Mucosa of stomach (tissue), 1 donor: ENCODE results near the gene ADARB2.

Experiments used
- H3K27me3 ChIP-seq: one replicate; pipeline ENCODE4 v1.7.0; 2013; ENCODE audit warnings: mild to moderate bottlenecking, low read length; ENCODE audit not compliant: control insufficient read depth, insufficient read depth
- H3K36me3 ChIP-seq: one replicate; pipeline ENCODE4 v1.7.0; 2013; ENCODE audit warnings: low read length; ENCODE audit not compliant: control insufficient read depth, insufficient read depth
- H3K4me1 ChIP-seq: one replicate; pipeline ENCODE4 v1.7.0; 2013; ENCODE audit warnings: mild to moderate bottlenecking, low read length; ENCODE audit not compliant: control insufficient read depth, insufficient read depth
- H3K4me3 ChIP-seq: one replicate; pipeline ENCODE4 v1.7.0; 2013; ENCODE audit warnings: low read length
- H3K9ac ChIP-seq: one replicate; pipeline ENCODE4 v1.7.0; 2013; ENCODE audit warnings: mild to moderate bottlenecking, low read length, moderate library complexity
- H3K9me3 ChIP-seq: one replicate; pipeline ENCODE4 v1.7.0; 2013; ENCODE audit warnings: mild to moderate bottlenecking, low read length, moderate library complexity; ENCODE audit not compliant: control insufficient read depth
- donor health status: Pancreatic carcinoma.

The ADARB2 gene

GRCh38 chr10:1486841-1487687, 250.3 kb downstream of the ADARB2 start:
- Histone ChIP-seq H3K36me3 (no peaks in the 10 kb centered on the region), H3K9ac (no peak overlapping the region), H3K4me1 (no peaks in the 10 kb centered on the region), H3K27me3 (no peaks in the 10 kb centered on the region), H3K9me3 (no peaks in the 10 kb centered on the region), H3K4me3 (no peak overlapping the region)

- Histone ChIP-seq H3K9ac (no peak overlapping the region), H3K27me3 (no peaks in the 10 kb centered on the region), H3K4me3 (no peak overlapping the region), H3K36me3 (no peaks in the 10 kb centered on the region), H3K9me3 (no peaks in the 10 kb centered on the region), H3K4me1 (no peaks in the 10 kb centered on the region)
Observed at GRCh38 chr10:1485357-1485756, 252.0 kb downstream of the ADARB2 start.

- H3K27me3 ChIP-seq, result no peaks in the 10 kb centered on the region
- H3K9me3 ChIP-seq, result no peaks in the 10 kb centered on the region
- H3K4me3 ChIP-seq, result no peak overlapping the region
- H3K4me1 ChIP-seq, result no peaks in the 10 kb centered on the region
- H3K36me3 ChIP-seq, result no peaks in the 10 kb centered on the region
- H3K9ac ChIP-seq, result no peak overlapping the region
Observed at GRCh38 chr10:1483826-1484225, 253.5 kb downstream of the ADARB2 start.

GRCh38 chr10:1483246-1483645, 254.1 kb downstream of the ADARB2 start:
- H3K4me3 ChIP-seq, result no peak overlapping the region
- no peaks in the 10 kb centered on the region for H3K4me1 ChIP-seq

GRCh38 chr10:1477578-1477977, 259.7 kb downstream of the ADARB2 start:
- Histone ChIP-seq H3K4me1 (no peaks in the 10 kb centered on the region), H3K36me3 (no peaks in the 10 kb centered on the region), H3K9me3 (no peaks in the 10 kb centered on the region), H3K4me3 (no peak overlapping the region), H3K27me3 (peaks cover under 1% of the 10 kb centered on the region), H3K9ac (no peak overlapping the region)

More at GRCh38 chr10:1483246-1483645, 254.1 kb downstream of the ADARB2 start:
- Histone ChIP-seq H3K9ac (no peak overlapping the region), H3K9me3 (no peaks in the 10 kb centered on the region), H3K36me3 (no peaks in the 10 kb centered on the region), H3K27me3 (no peaks in the 10 kb centered on the region)

GRCh38 chr10:1476455-1476803, 260.9 kb downstream of the ADARB2 start:
- Histone ChIP-seq H3K4me1 (no peaks in the 10 kb centered on the region), H3K4me3 (no peak overlapping the region), H3K36me3 (no peaks in the 10 kb centered on the region), H3K9ac (no peak overlapping the region), H3K27me3 (peaks cover 4% of the 10 kb centered on the region), H3K9me3 (no peaks in the 10 kb centered on the region)

- Histone ChIP-seq H3K9ac (no peak overlapping the region), H3K9me3 (no peaks in the 10 kb centered on the region), H3K27me3 (peaks cover 4% of the 10 kb centered on the region), H3K4me1 (no peaks in the 10 kb centered on the region), H3K36me3 (no peaks in the 10 kb centered on the region), H3K4me3 (no peak overlapping the region)
Observed at GRCh38 chr10:1475771-1476454, 261.4 kb downstream of the ADARB2 start.

- Histone ChIP-seq H3K9ac (no peak overlapping the region), H3K27me3 (peaks cover 4% of the 10 kb centered on the region), H3K9me3 (no peaks in the 10 kb centered on the region), H3K4me1 (no peaks in the 10 kb centered on the region), H3K36me3 (no peaks in the 10 kb centered on the region), H3K4me3 (no peak overlapping the region)
Observed at GRCh38 chr10:1475098-1475591, 262.2 kb downstream of the ADARB2 start.

- Histone ChIP-seq H3K27me3 (peaks cover 4% of the 10 kb centered on the region), H3K4me1 (no peaks in the 10 kb centered on the region), H3K9ac (no peak overlapping the region), H3K4me3 (no peak overlapping the region), H3K36me3 (no peaks in the 10 kb centered on the region), H3K9me3 (no peaks in the 10 kb centered on the region)
Observed at GRCh38 chr10:1474376-1475097, 262.8 kb downstream of the ADARB2 start.

- no peaks in the 10 kb centered on the region for H3K9me3 ChIP-seq
- H3K27me3 ChIP-seq, result peaks cover 4% of the 10 kb centered on the region
- no peak overlapping the region for H3K9ac ChIP-seq
- H3K36me3 ChIP-seq, result no peaks in the 10 kb centered on the region
- no peak overlapping the region for H3K4me3 ChIP-seq
- no peaks in the 10 kb centered on the region for H3K4me1 ChIP-seq
Observed at GRCh38 chr10:1473874-1474273, 263.5 kb downstream of the ADARB2 start.

GRCh38 chr10:1472178-1472958, 265.0 kb downstream of the ADARB2 start:
- Histone ChIP-seq H3K27me3 (peaks cover 4% of the 10 kb centered on the region), H3K4me3 (no peak overlapping the region), H3K4me1 (no peaks in the 10 kb centered on the region), H3K9ac (no peak overlapping the region), H3K36me3 (no peaks in the 10 kb centered on the region), H3K9me3 (no peaks in the 10 kb centered on the region)
